ENCODE data around the gene RBBP5.

RBBP5 gene

DNA sequence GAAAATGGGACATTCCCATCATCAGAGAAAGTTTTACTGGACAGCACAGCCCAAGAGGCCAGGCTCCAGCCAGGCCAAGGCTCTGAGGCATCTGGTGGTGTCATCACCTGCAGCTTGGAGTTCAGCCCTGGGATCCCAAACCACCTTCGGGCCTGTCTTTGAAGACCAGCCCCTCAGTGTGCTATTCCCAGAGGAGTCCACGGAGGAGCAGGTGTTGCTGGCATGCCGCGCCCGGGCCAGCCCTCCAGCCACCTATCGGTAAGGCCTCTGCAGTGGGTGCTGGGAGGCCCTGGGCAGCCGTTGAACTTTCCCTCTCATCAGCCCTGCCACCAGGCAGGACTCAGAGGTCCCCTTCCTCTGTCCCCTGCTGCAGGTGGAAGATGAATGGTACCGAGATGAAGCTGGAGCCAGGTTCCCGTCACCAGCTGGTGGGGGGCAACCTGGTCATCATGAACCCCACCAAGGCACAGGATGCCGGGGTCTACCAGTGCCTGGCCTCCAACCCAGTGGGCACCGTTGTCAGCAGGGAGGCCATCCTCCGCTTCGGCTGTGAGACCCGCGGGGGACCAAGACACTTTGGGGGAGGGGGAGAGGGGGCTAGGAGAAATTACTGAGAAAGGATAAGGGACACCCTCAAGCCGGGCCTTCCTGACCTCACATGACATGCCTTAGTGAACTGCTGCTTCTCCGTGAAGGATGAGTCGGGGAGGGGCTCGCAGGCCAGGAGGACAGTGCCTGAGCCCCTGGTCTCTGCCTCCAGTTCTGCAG, 63.8 kb downstream of the RBBP5 start:
- DNase-seq (ENCODE audit: low read depth, low spot score): no peak

DNA sequence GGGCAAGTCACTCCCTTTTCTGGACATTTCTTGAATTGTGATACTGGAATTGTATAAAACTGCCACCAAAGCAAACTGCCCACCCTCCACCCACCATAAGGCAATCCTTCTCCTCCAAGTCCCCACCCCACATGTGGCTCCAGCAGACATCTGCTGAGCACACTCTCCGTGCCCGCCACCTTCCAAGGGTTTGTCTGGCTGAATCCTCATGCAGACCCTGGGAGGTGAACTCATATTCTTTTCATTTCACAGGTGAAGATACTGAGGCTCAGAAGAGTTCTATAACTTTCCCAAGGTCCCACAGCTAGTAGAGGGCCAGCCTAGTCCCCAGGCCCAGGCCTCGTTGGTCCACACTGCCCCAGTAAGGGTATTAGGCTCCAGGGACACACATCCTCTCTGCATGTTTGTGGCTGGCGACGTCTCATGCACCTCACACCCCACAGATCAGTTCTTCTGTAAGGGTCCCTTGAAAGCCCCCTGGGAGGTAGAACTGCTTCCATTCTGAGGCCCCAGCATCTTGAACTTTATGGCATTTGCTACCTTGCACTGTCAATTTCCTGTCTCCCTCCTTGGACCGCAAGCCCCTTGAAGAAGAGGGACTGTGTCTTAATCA, 64.7 kb downstream of the RBBP5 start:
- no peak for DNase-seq (ENCODE audit: low read depth, low spot score)

DNA sequence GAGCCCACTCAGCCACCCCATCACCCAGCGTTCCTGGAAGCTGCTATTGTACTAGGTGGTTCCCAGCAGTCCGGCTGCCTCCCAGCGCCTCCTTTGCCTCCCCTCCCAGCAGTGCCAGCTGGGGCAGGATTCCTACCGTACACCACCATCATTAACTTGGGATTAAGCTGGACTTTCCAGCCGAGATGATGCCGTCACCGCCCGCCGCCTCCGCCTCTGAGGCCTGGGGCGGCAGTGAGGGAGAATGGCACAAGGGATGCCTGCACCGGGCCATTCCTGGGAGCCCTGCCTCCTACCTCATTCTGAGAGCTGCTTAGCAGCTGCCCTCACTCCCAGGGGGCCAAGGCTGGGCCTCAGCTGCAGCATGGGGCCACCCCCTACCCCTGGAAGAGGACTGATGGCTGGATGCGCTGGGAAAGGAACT, 65.6 kb downstream of the RBBP5 start:
- no peak for DNase-seq (ENCODE audit: low read depth, low spot score)

DNA sequence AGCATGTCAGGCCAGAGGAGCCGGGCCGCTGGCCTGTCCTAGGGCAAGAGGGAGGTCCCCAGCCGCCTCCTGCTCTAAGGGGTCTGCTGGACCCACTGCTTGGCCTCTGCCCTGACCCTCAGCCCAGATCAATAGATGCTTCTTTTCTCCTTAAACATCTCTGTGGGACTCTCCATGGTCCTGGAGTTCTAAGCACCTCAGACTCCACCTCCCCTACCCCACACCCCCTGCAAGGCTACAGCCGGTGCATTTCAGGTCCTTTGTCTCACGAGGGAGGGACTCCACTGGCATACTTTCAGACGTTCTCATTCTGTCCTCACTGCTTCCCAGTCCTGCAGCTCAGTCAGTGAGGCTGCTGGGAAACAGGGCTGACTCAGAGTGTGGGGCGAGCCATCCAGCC, 67.8 kb downstream of the RBBP5 start:
- DNase-seq (ENCODE audit: low read depth, low spot score): no peak

DNA sequence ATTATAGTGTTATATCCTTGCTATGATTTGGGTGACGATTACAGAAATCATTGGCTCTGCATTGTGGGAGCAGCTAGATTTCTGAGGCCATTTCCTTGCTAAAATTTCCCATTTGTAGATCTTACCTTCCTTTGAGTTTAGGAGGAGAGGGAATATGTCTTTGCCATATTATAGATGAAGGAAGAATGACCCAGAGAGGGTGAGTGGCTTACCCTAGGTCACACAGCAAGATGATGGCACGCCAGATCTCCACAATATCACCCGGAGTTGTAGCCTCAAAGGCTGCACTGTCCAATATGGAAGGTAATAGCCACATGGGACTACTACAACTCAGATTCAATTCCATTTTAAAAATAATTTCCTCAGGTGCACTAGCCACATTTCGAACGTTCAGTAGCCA, 68.5 kb downstream of the RBBP5 start:
- DNase-seq (ENCODE audit: low read depth, low spot score): no peak

DNA sequence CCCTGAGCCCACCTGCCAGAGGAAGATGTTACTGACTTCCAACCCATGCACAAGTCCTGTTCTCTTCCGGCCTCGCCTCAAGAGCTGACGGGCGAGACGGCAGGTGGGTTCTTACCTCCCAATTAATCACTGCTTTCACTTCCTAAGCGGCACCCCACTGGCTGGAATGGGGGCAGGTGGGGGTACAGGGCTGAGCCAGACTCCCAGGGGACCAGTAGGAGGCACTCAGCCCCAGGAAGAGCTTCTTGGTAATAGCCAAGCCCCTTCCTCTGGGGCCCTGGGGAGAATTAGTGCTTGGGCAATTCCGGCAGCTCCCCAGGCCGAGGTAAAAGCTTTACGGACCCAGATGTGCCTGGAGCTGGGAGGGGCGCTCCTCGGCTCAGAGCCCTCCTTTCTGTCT, 69.1 kb downstream of the RBBP5 start:
- no peak for DNase-seq (ENCODE audit: low read depth, low spot score)

DNA sequence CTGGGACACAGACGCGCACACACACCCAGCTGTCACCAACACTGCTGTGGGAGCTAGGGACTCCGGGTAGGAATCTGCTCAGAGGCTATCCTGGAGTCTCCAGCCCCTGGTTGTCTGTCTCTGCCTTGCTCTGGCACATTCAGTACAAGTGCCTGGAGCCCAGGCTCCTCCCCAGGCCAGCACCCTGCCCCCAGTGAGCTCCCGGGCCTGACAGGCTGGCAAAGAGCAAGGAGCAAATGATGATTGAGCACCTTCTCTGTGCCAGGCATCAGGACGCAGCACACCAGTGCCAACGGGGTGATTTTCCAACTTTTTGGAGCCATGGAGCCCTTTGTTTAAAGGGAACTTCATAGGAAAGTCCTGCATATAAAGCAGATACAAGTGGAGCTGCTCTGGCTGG, 72.3 kb downstream of the RBBP5 start:
- no peak for DNase-seq (ENCODE audit: low read depth, low spot score)

DNA sequence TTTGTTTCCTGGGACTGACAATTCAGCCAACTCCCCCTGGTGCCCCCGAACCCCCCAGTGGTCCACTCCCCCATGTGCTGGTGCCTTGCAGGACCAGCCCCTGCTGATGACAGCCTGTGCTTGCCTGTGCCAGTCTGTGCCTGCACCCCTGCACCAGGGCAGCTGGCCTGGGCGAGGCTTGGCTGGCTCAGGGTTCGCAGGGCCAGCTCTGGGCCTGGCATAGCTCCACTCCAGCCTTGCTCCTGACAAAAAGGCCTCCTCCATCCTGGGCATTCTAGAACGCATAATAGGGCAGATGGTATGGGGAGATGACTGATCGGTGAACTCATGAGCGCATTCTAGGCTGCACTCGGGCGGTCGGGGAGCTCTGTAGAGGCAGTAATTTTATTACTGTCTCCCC, 73.4 kb downstream of the RBBP5 start:
- no peak for DNase-seq (ENCODE audit: low read depth, low spot score)

DNA sequence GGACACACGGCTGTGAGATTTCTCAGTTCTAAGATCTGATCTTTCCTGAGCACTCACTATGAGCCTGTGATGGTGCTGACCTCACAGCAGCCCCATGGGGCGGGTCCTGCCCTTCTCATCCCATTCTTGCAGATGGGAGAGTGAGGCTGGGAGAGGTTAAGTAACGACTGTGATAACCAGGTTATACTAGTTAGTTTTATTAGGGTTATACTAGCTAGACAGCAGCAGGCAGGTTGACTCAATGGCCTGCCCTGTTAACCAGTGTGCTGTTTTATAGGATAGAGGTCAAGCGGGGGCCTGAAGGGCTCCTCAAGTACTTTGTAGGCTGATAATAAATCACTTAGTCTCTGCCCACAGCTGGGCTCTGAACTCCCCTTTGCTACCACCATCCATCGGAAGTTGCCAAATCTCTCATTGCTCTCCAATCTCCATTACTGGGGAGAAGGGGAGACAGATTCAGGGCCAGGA, 74.0 kb downstream of the RBBP5 start:
- no peak for DNase-seq (ENCODE audit: low read depth, low spot score)

DNA sequence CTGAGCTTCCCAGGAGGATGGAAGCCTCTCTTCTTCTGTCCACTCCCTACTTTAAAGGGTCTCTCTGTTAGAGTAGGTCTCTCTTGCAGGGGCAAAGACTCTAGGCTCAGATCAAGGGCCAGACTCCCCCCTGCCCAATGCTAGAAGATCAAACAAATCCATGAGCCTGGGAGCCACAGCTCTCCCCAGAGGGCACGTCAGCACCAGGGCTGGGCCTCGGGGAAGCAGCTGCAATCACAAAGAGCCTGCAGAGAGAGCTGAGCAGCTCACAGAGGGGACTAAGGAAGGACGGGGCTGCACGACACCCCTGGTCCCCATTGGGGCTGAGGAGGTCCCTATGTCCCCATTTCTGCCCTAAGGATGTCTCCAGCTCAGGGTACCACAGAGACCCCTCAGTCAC, 74.9 kb downstream of the RBBP5 start:
- no peak for DNase-seq (ENCODE audit: low read depth, low spot score)

DNA sequence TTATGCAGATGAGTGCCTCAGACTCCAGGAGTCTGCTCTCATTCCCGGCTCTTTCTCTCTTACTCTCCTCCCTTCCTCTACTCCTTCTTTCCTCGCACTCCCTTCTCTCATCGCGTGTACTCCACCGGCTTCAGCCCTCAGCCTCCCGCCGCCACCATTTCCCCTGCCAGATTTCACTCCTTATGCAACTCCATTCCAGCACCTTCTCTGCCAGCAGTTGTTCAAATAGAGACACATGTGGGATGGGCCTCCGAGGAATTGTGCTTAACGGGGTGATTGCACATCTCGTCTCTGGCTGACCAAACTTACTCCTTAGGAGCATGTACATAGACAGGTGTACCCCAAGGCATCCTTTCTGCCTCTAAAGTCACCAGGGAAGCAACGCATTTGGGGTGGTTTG, 76.6 kb downstream of the RBBP5 start:
- DNase-seq (ENCODE audit: low read depth, low spot score): no peak

DNA sequence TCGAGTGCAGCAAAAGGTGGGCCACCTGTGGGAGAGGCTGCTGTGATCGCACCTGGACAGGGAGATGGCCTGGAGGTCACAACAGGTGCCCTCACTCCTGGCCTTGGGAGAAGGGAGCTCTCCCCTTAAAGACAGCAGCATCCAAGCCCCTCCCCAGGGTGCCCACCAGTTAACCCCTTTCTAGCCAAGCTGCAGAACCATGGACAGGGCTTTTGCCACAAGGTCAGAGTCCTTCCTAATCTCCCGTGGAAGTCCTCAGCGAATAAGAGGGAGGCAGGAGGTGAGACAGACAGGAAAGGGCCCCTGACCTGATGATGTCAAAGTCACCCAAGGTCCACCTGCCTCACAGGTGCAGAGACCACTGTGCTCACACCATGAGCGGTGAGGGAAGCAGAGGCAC, 77.0 kb downstream of the RBBP5 start:
- DNase-seq (ENCODE audit: low read depth, low spot score): no peak

DNA sequence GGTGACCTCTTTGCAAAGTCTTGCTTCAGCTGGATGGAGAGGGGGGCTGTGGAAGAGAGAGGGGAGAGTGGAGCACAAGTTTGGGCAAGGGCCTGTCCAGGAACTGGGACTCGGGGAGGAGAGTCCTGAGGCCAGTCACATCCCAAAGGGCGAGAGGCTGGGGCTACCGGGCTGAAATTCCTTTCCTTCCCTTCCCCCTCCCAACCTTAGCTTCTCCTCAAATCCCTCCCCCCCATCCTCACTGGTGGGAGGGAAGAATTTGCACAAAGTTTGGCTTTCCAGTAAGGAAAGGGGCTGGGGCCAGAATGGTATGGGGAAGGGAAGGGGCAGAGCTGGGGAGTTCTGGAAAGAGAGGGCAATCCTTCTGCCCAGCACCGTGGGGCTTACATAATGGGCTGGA, 77.9 kb downstream of the RBBP5 start:
- no peak for DNase-seq (ENCODE audit: low read depth, low spot score)

DNA sequence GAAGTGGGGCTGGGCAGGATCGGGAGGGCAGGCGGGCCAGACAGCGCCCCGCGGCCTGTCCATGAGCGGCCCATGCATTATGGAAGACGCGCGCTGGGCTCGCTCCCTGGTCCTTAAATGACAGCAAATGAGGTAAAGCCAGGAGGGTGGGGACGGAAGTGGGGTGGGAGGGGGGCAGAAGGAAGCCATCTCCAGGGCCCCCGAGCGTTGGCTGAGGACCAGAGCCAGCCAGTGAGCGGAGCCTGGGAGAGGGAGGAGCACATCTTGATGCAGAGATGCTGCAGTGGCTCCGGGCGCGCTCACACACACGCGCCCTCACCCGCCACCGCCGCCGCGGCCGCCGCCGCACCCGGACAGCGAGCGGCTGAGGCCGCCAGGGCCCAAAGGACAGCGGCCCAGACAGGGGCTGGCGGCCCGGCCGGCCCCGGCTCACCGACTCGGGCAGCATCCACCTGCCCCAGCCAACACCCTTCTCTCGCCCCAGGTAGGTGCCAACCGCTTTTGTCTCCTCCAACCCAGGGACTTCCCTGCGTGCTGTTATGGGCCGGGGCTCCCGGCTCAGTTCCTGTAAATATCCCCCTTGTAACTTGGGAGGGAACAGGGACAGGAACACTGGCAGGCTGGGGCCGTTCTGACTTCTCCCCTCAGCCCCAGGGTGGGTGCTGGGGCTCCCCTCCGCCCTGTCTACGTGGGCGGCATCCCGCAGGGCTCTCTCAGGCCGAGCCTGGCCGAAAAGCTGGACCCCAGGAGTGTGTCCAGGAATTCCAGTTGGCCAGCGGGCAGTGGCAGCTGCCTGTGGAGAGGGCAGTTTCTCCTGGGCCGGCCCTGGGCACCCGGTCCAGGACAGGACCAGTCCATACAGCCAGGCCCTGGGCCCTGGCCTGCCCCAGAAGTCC, 78.6 kb downstream of the RBBP5 start, which contains the start of gene CNTN2:
TSS of gene CNTN2 (plus strand) at position 302 of the 896 bp plus-strand sequence. CDS start 9,974 bp downstream, outside the sequence.
- DNase-seq (ENCODE audit: low read depth, low spot score): no peak

DNA sequence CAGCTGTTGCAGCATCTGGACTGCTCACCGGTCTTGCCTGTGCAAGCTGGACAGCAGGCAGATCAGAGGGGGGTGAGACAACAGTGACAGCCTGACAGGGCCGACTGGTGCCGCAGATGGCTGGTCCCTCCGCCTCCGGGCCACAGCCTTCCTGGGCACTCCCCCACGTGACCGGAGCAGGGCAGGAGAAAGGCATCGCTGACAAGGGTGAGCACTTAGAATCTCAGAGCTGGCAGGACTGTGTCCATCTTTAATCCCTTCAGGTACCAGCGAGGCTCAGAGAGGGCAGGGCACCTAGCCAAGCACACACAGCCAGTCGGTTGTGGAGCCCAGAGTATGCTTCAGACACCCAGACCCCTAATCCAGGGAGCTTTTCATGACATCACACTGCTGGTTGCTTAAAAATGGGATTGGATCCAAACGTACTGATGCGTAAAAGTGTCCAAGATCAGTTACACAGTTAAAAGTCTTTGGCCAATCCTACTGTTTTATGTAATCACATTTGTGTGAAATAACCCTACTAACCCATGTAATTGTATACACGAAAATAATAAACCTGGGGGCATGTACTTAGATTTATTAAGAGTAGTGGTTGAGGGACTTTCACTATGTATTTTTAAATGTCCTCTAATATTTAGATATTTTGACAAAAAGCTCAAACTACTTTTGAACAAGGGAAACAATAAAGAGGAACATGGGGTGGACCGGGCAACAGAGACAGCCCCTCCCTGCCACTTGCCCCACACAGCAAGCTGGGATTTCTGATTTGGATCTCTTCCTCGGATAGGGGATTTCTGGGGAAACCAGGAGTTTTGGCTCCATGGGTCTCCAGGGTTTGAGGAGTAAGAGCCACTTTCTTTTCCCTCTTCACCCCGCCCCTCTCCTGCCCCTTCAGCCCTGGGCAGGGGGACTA, 79.5 kb downstream of the RBBP5 start:
- no peak for DNase-seq (ENCODE audit: low read depth, low spot score)

DNA sequence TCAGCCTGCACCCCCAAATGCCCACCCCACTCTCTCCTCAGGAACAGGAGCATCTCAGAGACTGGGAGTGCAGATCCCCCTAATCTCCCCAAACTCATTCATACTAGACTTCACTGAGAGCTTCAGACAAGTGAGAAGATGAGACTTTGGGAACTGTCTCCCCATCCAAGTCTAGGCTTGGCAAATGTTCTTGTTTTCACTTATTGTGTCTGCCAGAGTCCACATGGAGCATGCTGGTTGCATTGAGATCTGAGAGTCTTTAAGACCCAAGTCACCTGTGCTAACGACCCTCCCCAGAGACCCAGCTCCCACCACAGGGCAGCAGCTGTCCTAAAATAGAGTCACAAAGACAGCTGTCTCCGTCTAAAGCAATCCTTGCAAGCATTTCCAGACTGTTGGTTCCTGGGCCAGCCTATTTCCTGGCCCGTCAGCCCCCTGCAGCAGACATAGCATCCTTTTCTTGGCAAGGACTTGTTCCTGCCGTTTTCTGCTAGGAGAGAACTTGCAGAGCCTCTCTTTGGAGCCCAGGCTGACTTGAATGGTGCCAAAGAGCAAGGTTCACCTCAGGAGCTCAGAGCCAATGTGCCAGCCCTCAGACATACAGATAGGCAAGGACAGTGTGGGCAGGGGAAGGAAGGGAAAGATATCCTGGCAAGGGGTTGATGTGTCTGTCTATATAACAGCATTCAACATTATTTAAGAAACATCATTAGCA, 80.6 kb downstream of the RBBP5 start:
- no peak for DNase-seq (ENCODE audit: low read depth, low spot score)

DNA sequence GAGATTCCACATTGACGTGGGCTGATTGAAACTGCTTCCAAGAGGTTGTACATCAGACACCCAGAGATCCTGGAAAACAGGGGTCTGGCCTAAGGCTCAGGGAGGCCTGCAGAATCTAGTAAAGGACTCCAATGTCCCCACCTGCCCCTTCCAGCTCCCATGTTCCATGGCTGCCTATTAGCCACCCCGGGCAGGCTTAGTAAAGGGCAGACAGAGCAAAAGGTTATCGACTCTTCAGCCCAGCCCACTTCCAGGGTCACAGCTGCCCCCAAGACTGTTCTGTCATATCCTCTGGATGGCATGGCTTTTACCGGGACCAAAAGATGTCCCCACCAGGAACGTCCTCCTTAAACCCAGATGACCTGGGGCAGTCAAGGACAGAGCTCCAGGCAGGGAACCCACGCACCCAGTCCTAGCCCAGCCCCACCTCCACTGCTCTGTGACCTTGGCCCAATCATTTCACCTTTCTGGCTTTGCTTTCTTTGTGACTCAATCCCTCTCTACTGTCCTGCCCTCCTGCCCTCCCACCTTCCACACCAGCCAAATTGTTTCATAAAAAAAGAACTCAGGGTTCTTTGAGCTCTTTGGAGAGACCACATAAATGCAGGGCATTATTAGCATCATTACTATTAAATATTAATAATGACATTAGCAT, 83.5 kb downstream of the RBBP5 start:
- no peak for DNase-seq (ENCODE audit: low read depth, low spot score)

DNA sequence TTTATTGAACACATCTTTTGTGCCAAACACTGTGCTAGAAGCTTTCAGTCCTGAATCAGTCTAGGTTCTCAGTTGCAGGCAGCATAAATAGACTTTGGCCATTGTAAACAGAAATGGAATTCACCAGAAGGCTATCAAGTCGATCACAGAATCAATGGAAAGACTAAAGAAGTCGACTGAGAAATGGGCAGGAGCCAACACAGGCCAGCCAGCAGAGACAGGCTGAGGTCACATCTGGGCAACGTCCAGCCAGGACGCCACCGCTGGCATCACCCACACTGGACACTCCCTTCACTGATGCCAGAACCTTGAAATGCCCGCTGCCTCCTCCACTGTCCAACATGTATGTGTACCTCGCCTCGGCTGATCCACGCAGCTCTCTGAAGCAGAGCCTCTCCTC, 84.2 kb downstream of the RBBP5 start:
- DNase-seq (ENCODE audit: low read depth, low spot score): no peak
